Cardiac septum (tissue), 1 donor: ENCODE measurements around the gene MIB2. TPM values are rescaled to one million over a fixed set of nuclear protein-coding genes. Genes with fewer than 3 reads are reported as not detected.
"Not testable (repeated sequence)": the region's sequence is repeated elsewhere in the genome, so short reads cannot be mapped to it uniquely, and the experiment has no call there.

Source experiments
- DNase-seq: peaks from one replicate; pipeline ENCODE4 v3.0.0-alpha.2; 2020; ENCODE audit warnings: low spot score
- intact Hi-C: fragments of 100-400 bp; cut with DNase I; formaldehyde crosslinking; loops from one replicate; pipeline ENCODE4 v1.14.0; 2022
- total RNA-seq: library from RNA; stranded (reverse); fragmentation: NEBNext Ultra II Directional; extraction: Animal tissue kit (Norgen Biotek cat#: 25700); gene quantifications from one replicate; pipeline ENCODE4 v1.2.1, GENCODE V29; 2021
- donor health status: DM: no; HTN: no; CAD: no.

MIB2 gene
- total RNA-seq, 1 donor from 2014 or later, result 82.4 TPM

DNA sequence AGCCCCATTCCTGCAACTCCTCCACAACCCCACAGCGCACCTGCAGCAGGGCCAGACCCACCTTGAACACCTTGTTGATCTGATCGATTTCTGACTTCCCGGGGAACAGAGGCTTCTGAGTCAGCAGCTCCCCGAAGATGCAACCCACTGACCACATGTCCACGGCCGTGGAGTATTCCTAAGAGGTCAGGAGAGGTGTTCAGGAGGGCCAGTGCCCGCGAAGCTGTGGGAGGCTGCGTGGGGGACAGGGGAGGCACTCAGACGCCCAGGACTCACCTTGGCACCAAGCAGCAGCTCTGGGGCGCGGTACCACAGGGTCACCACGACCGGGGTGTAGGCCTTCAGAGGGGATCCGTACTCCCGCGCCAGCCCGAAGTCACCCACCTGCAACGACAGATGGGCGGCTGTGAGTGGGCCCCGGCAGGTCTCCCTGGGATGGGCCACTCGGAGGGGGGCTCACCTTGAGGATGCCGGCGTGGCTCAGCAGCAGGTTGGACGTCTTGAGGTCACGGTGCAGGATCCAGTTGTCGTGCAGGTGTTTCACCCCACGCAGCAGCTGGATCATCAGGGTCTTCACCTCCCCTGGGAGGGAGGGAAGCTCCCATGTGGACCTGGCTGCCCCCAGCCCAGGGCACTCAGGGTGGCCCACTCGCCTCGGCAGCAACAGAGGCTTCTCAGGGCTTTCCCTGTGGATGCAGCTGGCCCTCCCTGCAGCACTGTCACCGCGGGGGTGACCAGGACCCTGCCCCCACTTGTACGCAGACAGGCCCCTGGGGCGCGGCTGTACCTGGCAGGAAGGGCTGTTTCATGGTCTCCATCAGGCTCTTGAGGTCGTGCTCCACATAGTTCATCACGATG is 21.6 kb downstream of the MIB2 start:
- DNase-seq, result peak; percentile 68
- intact Hi-C loops, result not testable (repeated sequence)

DNA sequence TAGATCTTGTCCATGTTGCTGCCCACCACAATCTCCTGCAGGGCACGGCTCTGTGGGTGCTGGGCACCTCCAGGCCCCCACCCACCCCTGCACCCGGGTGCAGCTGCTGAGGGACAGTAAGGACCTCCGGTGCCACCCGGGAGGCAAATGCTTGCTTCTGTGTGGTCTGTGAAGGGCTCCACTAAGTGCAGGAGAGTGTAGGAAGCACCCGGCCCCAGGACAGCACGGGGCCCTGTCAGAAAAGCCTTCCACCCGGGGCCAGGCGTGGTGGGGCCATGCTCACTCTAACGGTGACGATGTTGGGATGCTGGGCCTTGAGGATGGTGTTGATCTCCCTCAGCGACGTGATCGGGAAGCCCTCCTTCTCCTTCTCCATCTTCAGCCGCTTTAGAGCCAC is 22.2 kb downstream of the MIB2 start:
- DNase-seq, result peak; percentile 22
- intact Hi-C loops, result not testable (repeated sequence)

DNA sequence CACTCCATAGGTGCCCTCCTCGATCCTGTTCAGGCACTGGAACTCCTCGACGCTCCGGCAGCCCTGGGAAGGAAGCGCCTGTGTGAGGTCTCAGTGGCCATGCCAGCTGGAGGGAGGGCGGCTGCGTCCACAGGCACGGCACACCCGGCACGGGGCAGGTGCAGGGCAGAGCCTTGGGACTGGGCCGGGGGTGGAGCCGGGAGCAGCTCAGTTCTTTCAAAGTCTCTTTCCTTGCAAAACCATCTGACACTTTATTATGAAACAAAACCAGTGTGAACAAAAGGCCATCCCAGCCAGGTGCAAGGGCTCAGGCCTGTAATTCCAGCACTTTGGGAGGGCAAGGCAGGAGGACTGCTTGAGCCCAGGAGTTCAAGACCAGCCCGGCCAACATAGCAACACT is 23.2 kb downstream of the MIB2 start:
- peak; percentile 63 for DNase-seq
- intact Hi-C loops, result not testable (repeated sequence)

DNA sequence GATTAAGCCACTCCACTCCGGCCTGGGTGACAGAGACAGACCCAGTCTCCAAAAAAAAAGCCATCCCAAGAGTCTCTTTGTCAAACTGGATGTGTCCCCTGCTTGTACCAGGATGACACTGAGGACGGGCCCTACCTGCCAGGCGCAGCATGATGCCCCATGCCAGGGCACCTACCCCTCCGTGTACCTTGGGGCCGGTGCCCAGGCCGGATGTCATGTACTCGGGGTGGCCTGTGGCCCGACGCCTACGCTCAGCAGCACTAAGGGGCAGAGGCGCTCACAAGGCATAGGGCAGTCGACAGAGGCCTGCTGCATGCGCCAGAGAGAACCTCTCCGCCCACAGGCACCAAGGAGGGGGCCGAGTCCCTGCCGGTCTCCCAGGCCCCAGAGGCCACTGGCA is 24.1 kb downstream of the MIB2 start:
- intact Hi-C loops, result not testable (repeated sequence)
- DNase-seq, result peak; percentile 33

DNA sequence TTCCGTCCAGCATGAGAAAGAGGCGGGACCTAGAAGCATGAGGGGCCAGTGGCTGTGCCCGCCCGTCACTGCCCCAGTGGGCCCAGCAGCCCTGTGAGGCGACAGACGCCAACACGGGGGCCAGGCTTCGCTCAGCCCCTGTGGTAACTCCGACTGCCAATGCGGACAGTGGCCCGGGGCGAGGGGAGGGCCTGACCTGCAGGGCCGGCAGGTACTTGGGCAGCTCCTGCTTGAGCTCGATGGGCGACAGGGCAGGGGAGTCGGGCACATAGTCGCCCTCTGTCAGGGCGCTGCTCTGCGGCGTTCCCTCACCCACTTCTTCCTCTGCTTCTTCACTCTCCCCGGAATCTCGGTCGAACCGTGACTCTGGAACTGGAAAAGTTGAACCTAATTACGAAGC is 24.8 kb downstream of the MIB2 start:
- intact Hi-C loops, result not testable (repeated sequence)
- peak; percentile 15 for DNase-seq

DNA sequence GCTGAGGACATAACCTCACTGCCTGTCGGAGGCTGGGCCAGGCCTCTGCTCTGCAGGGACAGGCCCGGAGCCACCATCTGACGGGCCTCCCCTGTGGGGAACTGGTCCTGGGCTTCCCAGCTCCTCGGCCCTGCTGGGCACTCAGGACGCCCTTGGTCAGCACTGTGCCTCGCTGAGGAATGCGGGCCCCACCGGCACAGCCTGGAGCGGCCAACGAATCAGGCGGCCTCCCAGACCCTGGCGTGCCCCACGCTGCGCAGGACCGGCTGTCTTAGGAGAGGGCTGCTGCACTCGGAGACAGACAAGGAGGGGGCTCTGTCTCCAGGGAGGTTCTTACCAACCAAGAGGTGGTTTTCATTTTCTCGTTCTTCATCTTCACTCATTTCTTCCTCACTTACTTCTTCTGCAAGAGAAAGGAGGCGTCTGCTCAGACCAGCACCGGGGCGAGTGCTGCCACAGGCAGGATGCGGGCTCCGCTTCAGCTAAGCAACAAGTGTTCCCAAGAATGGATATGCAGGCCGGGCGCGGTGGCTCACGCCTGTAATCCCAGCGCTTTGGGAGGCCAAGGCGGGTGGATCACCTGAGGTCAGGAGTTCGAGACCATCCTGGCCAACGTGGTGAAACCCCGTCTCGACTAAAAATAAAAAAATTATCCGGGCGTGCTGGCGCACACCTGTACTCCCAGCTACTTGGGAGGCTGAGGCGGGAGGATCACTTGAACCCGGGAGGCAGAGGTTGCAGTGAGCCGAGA is 25.6 kb downstream of the MIB2 start:
- intact Hi-C loops, result not testable (repeated sequence)
- peak; percentile 26 for DNase-seq

DNA sequence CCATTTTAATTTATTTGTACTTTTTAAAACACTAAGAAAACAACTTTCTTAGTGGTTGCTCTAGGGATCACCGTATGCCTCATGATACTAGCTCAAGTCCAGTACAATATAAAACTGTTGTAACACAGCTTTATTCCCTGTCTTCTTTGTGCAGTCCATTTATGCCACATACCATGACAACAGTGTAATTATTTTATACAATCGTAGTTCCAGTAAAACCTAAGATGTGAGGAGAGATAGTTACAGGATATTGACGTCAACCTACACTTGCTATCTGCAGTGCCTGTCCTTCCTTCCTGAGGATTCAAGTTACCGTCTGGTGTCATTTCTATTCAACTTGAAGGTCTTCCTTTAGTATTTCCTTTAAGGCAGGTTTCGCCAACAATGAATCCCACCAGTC is 31.0 kb downstream of the MIB2 start:
- DNase-seq, intact Hi-C loops: not testable (repeated sequence)

DNA sequence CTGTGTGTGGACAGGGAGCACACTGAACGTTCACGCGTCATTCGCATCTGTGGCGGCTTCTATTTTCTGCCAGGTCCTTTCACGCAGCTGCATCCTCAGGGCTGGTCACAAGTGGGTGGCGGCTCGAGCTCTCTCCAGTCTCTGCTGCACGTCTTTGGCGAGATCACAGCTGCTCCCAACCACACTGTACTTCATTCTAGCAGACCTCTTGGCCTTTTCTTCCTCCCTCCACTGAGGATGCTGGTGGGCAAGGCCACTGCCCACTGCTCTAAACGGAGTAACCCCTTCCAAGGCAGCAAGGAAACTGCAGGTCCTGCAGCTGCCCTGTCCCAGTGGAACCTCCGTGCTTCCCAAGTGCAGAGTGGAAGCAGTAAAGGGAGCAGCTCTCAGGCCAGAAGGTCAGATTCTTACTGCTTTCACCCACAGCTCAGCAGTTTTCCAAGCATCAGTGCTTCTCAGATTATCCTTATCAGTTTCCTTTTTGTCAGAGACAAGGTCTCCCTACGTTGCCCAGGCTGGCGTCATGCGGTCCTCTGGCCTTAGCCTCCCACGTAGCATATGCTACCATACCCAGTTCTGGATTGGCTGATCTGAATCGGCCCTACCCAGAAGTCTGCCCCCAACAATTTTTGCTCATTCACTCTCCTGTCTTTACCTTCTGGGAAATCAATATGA is 32.4 kb downstream of the MIB2 start:
- intact Hi-C loops, result not testable (repeated sequence)
- peak; percentile 67 for DNase-seq

DNA sequence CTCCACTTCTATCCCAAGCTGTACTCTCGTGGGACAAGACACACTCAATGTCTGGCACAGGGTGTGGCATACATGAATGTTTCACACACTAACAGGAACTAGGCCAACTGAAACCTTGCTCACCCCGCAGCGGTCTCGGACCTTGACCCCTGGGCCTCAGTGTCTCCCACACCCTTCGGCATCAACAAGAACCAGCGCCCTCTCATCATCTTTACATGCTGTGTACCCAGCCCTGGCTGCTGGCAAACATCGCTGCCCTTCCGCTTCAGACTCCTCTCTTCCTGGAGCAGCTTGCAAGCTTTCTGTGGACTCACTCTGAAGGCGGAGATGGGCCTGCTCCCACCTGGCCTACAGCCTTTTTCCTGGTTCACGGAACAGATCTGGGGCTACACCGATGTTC is 33.0 kb downstream of the MIB2 start:
- peak; percentile 49 for DNase-seq
- intact Hi-C loops, result not testable (repeated sequence)

DNA sequence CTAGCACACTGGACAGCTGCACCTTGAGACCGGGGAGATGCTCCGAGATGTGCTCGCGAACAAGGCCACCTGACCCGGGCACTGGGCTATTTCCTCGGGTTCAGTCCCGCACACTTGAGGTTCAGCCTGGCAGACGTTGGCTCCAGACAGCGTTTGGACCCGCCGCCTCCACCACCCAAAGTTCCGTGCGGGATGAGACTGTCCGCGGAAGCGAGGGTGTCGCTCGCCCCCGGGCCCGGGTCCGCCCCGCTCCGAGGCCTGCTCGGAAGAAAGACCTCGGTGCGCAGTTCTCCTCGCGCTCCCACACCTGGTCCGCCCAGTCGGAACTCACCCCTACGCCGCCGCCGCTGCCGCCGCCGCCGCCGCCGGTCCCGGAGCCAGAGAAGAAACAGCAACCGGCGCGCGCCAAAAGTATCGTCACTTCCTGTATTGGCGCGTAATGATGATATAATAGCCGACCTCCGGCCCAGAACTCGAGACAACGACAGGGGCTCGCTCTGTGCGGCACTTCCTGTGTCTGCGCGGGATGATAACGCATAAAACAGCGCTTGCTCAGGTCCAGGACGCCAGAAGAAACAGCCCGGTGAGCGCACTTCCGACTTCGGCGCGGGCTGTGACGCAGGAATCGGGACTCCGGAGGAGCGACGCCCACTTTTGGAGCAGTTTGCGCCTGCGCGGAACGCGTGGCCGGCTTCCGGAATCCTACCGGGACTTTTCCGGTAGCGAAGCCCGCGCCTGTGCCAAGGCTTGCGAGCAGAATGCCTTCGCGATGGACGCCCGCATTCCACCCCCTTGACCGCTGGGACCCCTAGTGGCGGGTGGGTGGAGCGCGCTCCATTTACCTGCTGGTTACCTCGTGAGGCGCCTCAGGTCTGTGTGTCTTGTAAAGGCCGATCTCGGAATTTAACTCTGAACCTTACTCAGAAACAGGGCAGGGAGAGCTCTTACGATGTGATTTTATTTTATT is 43.6 kb downstream of the MIB2 start, which contains the start of gene CDK11B:
TSS of gene CDK11B (minus strand) at position 422 of the 967 bp plus-strand sequence. CDS start 1,519 bp downstream, outside the sequence.
- intact Hi-C loops, result loop anchor here (10.0 kb wide), 1 partner anchor 84 kb away; the partner anchor contains the start of gene SSU72
- DNase-seq, result peak; percentile 94

DNA sequence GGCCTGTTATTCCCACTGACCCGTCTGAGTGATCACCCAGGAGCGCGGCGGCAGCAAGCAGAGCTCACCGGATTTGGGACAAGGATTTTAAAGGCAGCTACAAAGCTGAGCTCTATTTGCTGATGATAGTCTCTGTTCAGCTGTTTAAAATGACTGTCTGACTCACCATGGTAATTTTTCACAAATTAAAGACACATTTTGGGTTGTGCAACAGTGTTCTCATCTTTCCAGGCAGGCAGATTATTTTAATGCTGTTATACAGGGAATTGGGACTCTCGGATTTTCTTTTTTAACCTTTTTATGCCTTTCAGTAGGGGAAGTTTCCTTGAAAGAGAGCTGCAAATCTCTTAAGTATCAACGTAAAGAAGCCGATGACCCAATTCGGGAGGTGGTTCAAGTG is 47.1 kb downstream of the MIB2 start:
- intact Hi-C loops, result not testable (repeated sequence)

DNA sequence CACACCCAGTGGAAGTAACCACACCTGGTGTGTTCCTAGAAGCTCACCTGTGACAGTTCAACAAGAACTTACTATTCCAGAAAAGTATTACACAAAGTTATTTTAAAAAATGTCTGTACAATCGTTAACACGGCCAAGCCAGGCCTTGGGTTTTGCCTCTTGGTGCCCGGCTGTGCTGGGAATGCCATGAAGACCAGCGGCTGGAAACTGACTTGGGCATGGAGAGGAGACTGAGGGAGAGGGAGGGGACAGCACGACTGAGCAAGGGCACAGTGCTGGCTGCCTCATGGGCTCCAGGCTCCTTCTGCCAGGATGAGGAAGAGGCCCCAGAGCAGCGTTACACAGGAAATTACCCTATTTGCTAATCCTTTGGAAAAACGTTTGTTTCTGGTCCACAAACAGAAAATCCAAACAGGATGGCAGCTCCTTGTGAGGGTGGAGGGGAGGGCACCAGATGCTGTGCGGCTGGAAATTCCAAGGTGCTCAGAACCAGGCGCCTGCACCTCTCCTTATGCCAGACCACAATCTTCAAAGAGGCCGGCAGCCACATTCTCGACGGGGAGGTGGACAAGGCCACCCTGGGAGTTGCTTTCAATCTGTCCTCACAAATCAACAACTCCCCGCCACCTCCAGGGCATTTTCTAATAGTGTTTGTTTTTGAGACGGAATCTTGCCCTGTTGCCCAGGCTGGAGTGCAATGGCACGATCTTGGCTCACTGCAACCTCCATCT is 47.7 kb downstream of the MIB2 start:
- not testable (repeated sequence) for DNase-seq

More for the DNA sequence above, 47.1 kb downstream of the MIB2 start:
- DNase-seq, result not testable (repeated sequence)

DNA sequence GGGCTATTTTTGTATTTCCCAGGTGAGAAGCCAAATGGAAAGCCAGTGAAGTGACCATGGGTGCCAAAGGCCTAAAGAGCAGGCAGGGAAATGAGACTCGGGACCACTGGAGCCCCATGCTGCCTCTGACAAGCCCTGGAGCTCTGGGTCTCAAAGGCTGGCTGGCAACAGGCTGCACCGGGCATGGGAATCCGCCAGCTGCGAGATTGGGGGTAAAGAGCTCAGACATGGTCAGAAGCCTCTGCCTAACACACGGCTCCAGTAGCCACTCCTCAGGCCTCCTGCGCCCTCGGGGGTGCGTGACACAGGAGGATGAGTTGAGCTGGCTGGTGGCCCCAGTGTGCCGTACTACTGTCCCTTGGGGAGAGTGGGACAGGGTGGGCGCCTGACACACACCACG is 49.0 kb downstream of the MIB2 start:
- intact Hi-C loops, DNase-seq: not testable (repeated sequence)

More for the DNA sequence above, 47.7 kb downstream of the MIB2 start:
- intact Hi-C loops, result not testable (repeated sequence)

DNA sequence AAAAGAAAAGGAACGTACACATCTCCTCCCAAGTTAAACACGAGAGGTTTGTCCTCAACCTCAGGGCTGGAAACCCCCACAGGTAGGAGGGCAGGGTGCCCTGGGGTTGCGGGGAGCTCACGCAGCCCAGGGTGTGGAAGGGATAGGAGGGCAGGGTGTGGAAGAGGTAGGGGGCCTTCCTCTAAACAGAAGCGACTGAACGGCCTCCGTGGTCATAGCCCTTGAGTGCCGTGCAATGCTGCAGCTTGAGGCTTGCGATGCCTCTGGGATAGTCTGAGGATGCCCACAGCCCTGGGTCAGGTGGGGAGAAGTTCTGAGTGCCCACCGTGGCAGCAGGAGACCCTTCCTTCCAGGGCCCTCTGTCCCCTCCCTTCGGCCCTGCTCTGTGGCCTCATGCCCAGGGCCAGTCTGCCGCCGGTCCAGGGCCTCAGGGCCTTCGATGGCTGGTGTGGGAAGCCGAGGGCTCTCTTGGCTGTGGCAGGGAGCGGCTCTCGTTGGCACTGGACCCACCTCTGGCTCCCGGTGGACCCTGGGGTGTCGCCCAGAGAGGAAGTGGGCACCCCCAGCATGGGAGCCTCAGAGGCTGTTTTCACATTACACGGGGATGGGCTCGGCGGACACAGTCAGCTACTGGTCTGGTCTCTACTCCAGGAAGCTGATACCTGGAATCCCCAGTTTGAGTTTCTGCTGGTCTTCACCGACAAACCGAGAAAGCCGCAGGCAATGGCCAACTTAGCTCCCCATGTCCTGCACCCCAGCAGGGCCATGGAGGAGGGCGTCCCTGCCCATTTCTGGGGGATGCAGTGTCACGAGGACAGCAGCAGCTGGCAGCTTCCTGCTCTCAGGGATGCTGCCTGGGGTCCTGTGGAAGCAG is 49.9 kb downstream of the MIB2 start:
- intact Hi-C loops, result no loop called here
- DNase-seq, result no peak

DNA sequence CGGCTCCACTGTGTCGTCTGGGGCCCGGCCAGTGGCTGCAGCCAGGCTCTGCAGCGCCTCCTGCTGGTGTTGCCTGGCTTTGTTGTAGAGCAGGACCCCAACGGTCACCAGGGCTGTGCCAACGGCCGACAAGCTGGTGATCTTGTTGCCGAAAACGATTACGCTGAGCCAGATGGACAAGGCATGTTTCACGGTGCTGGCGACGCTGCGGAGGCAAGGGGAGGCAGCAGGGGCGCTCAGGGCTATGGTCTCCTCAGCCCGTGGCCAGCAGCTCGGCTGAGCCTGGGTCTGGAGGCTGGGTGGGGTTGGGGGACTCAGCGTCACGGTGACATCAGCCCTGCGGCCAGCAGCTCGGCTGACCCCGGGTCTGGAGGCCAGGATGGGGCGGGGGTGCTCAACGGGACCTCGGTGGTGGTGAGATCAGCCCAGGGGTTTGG is 50.5 kb downstream of the MIB2 start:
- no peak for DNase-seq
- intact Hi-C loops, result no loop called here

DNA sequence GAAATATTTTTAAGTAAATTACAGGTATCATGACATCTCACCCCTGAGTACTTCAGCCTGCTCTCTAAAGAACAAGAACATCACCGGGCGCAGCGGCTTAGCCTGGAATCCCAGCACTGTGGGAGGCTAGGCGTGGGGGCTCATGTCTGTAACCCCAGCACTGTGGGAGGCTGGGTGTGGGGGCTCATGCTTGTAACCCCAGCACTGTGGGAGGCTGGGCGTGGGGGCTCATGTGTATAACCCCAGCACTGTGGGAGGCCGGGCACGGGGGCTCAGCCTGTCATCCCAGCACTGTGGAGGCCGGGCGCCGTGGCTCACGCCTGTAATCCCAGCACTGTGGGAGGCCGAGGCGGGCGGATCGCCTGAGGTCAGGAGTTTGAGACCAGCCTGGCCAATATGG is 51.2 kb downstream of the MIB2 start:
- intact Hi-C loops, result no loop called here
- DNase-seq, result no peak
